ENCODE results near the gene S100A3.
A peak's percentile ranks its signal among the peaks of the same experiment; 100 is the strongest.

S100A3 gene

GRCh38 chr1:153534226-153534924 is 14.7 kb downstream of the S100A3 start:
- TF ChIP-seq CTCF (conservative IDR thresholded peaks at IDR 0.05; ENCODE audit: low read depth) = no peak
- ChIA-PET CTCF (interaction anchor here (1.3 to 5.3 kb wide), 3 partner anchors 17 to 181 kb away, joined by 3 to 32 read pairs (median 6); no protein-coding TSS in a partner anchor), POLR2A (ENCODE audit: low non-redundant PET) (interaction anchor here (0.6 to 2.4 kb wide), 8 partner anchors 9 to 34 kb away, joined by 3 to 21 read pairs (median 7); partner anchors contain the start of genes S100A2 and S100A4)
- DNase-seq (ENCODE audit: low spot score) = peak; percentile 20
- H3K27ac ChIP-seq = peak overlapping the region; percentile 99

DNA sequence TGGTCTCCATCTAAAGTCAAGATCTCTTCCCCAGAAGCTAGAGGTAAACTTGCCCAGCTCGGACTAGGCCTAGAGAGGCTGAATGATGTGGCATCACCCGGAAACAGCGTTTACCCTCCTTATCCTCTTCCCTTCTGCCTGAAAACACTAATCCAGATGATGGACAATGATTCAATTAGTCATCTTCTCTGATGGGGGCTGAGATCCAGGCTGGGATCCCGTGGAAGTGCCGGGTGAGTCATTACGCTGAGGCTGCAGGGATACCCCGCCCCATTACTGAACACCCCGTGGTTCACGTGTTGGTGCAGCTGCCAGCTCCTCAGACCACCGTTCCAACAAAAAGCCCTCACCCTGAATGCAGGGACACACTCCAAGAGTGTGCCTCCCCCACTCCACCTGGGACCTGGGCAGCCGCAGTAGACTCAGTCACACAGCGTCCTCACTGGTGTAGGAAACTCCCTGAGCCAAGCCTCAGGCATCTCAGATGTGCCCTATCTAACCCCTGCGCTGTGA is 15.3 kb downstream of the S100A3 start:
- peak overlapping the region; percentile 99 for H3K27ac ChIP-seq
- TF ChIP-seq CTCF (conservative IDR thresholded peaks at IDR 0.05; ENCODE audit: low read depth) = no peak
- CTCF ChIA-PET = interaction anchor here (0.6 to 5.3 kb wide), 8 partner anchors 17 to 220 kb away, joined by 3 to 32 read pairs (median 5); no protein-coding TSS in a partner anchor

DNA sequence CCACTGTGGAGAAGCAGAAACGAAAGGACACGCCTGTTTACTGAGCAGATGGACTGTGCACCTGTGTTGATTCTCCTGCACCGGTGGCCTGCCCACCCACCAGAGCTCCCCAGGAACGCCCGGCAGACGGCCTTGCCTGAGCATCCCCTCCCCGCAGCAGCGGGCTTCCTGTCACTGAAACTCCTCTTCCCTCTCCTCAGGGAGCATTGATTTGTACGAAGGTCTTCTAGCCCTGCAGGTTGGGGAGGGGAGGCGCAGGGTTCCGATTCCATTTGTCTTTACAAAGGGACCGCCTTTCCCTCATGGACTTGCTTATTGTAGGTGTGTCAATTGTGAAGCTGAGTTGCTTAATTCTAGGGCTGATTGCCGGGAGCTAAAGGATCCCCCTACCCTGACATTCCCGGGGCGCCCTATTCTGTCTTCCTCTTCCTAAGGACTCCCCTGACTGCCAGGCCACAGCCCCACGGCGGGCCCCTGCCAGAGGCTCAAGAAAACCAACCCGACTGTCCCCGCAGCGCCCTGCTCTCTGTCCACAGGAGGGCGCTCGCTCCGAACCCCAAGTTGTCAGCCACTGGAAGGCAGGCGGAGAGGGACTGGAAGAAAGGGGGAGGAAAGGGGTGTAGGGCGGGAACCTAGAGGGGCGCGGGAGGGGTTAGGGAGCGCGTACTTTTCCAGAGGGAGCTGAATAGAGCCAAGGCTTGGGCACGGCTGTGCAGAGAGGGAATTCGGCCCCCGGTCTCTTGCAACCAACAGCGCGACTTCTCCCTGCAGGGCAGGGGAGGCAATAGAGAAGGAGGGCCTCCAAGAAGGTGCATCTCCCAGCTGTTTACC is 16.1 kb downstream of the S100A3 start:
- peak; percentile 91 for TF ChIP-seq CTCF (conservative IDR thresholded peaks at IDR 0.05; ENCODE audit: low read depth)
- POLR2A ChIA-PET (ENCODE audit: low non-redundant PET) = interaction anchor here (0.5 to 1.4 kb wide), 5 partner anchors 14 to 80 kb away, joined by 3 to 7 read pairs (median 3); partner anchors contain the start of gene S100A16
- H3K27ac ChIP-seq = peak overlapping the region; percentile 99

More for the DNA sequence above, 15.3 kb downstream of the S100A3 start:
- POLR2A ChIA-PET (ENCODE audit: low non-redundant PET) = interaction anchor here (1.2 to 1.4 kb wide), 2 partner anchors 18 to 22 kb away, joined by 6 to 7 read pairs; no protein-coding TSS in a partner anchor
- peak; percentile 94 for DNase-seq (ENCODE audit: low spot score)

GRCh38 chr1:153532181-153532580 is 16.9 kb downstream of the S100A3 start:
- POLR2A ChIA-PET (ENCODE audit: low non-redundant PET) = no interaction called here
- no peak for DNase-seq (ENCODE audit: low spot score)
- CTCF ChIA-PET = interaction anchor here (0.6 to 5.3 kb wide), 7 partner anchors 12 to 104 kb away, joined by 3 to 32 read pairs (median 6); no protein-coding TSS in a partner anchor
- peak overlapping the region; percentile 99 for H3K27ac ChIP-seq
- TF ChIP-seq CTCF (conservative IDR thresholded peaks at IDR 0.05; ENCODE audit: low read depth) = no peak

More for the DNA sequence above, 16.1 kb downstream of the S100A3 start:
- DNase-seq (ENCODE audit: low spot score) = peak; percentile 74
- CTCF ChIA-PET = interaction anchor here (0.6 to 5.3 kb wide), 10 partner anchors 13 to 220 kb away, joined by 3 to 32 read pairs (median 6); no protein-coding TSS in a partner anchor

GRCh38 chr1:153531638-153532037 is 17.4 kb downstream of the S100A3 start:
- DNase-seq (ENCODE audit: low spot score) = no peak
- no peak for TF ChIP-seq CTCF (conservative IDR thresholded peaks at IDR 0.05; ENCODE audit: low read depth)
- ChIA-PET POLR2A (ENCODE audit: low non-redundant PET) (no interaction called here), CTCF (interaction anchor here (0.6 to 5.3 kb wide), 4 partner anchors 23 to 105 kb away, joined by 3 to 32 read pairs (median 4); no protein-coding TSS in a partner anchor)
- peak overlapping the region; percentile 51; the same call in 1 of the 2 replicates for H3K27ac ChIP-seq

Measured in RWPE1 (cell line).